Neural cell (in vitro differentiated cells): Measurements from ENCODE around the gene DDX27.

ENCODE experiments used
- EZH2 ChIP-seq: fragments of 200-600, 300-800 bp; shearing (Covaris generic), sonication (generic); IDR thresholded peaks from 2 replicates; pipeline ENCODE4 v1.6.1; 2014; ENCODE audit warnings: antibody characterized with exemption, low read length, borderline replicate concordance, mild to moderate bottlenecking; ENCODE audit not compliant: insufficient read depth, poor library complexity, severe bottlenecking
- POLR2AphosphoS5 ChIP-seq: IDR thresholded peaks from 2 replicates; pipeline ENCODE4 v1.6.1; 2012
- RAD21 ChIP-seq: fragments of 450-650 bp; conservative IDR thresholded peaks from 2 replicates; pipeline ENCODE4 v1.6.1; 2014; ENCODE audit warnings: antibody characterized with exemption, mild to moderate bottlenecking, moderate library complexity
- SMC3 ChIP-seq: fragments of 450-650 bp; conservative IDR thresholded peaks from 2 replicates; pipeline ENCODE4 v1.6.1; 2014; ENCODE audit warnings: antibody characterized with exemption, mild to moderate bottlenecking, moderate library complexity; ENCODE audit not compliant: poor library complexity
- TF ChIP-seq, protein P1 (sequence below): fragments of 450-650 bp; IDR thresholded peaks from 2 replicates; pipeline ENCODE4 v1.5.1; 2014; ENCODE audit warnings: antibody characterized with exemption, mild to moderate bottlenecking, moderate library complexity; ENCODE audit not compliant: poor library complexity, severe bottlenecking
- TF ChIP-seq, protein P2 (sequence below): IDR thresholded peaks from 2 replicates; pipeline ENCODE4 v1.6.1; 2012; ENCODE audit warnings: borderline replicate concordance

GRCh38 chr20:49267327-49267726 is 48.1 kb downstream of the DDX27 start:
- TF ChIP-seq, protein P1, sequence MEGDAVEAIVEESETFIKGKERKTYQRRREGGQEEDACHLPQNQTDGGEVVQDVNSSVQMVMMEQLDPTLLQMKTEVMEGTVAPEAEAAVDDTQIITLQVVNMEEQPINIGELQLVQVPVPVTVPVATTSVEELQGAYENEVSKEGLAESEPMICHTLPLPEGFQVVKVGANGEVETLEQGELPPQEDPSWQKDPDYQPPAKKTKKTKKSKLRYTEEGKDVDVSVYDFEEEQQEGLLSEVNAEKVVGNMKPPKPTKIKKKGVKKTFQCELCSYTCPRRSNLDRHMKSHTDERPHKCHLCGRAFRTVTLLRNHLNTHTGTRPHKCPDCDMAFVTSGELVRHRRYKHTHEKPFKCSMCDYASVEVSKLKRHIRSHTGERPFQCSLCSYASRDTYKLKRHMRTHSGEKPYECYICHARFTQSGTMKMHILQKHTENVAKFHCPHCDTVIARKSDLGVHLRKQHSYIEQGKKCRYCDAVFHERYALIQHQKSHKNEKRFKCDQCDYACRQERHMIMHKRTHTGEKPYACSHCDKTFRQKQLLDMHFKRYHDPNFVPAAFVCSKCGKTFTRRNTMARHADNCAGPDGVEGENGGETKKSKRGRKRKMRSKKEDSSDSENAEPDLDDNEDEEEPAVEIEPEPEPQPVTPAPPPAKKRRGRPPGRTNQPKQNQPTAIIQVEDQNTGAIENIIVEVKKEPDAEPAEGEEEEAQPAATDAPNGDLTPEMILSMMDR: no peak
- TF ChIP-seq EZH2 (no peak), SMC3 (no peak), POLR2AphosphoS5 (no peak), RAD21 (no peak)
- TF ChIP-seq, protein P2, sequence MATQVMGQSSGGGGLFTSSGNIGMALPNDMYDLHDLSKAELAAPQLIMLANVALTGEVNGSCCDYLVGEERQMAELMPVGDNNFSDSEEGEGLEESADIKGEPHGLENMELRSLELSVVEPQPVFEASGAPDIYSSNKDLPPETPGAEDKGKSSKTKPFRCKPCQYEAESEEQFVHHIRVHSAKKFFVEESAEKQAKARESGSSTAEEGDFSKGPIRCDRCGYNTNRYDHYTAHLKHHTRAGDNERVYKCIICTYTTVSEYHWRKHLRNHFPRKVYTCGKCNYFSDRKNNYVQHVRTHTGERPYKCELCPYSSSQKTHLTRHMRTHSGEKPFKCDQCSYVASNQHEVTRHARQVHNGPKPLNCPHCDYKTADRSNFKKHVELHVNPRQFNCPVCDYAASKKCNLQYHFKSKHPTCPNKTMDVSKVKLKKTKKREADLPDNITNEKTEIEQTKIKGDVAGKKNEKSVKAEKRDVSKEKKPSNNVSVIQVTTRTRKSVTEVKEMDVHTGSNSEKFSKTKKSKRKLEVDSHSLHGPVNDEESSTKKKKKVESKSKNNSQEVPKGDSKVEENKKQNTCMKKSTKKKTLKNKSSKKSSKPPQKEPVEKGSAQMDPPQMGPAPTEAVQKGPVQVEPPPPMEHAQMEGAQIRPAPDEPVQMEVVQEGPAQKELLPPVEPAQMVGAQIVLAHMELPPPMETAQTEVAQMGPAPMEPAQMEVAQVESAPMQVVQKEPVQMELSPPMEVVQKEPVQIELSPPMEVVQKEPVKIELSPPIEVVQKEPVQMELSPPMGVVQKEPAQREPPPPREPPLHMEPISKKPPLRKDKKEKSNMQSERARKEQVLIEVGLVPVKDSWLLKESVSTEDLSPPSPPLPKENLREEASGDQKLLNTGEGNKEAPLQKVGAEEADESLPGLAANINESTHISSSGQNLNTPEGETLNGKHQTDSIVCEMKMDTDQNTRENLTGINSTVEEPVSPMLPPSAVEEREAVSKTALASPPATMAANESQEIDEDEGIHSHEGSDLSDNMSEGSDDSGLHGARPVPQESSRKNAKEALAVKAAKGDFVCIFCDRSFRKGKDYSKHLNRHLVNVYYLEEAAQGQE: no peak
